Skeletal muscle cell (primary cell): ENCODE data around the gene HSD17B1.
"Not testable (repeated sequence)": the region's sequence is repeated elsewhere in the genome, so short reads cannot be mapped to it uniquely, and the experiment has no call there.

Experiments
- DNase-seq: peaks from one replicate; pipeline ENCODE4 v3.0.0-alpha.2; 2010; ENCODE audit warnings: low read depth
- H3K4me3 ChIP-seq: 2 replicates; pipeline ENCODE4 v1.5.1; 2011; ENCODE audit warnings: low read depth, mild to moderate bottlenecking, control low read depth, low read length, moderate library complexity

HSD17B1 gene

DNA sequence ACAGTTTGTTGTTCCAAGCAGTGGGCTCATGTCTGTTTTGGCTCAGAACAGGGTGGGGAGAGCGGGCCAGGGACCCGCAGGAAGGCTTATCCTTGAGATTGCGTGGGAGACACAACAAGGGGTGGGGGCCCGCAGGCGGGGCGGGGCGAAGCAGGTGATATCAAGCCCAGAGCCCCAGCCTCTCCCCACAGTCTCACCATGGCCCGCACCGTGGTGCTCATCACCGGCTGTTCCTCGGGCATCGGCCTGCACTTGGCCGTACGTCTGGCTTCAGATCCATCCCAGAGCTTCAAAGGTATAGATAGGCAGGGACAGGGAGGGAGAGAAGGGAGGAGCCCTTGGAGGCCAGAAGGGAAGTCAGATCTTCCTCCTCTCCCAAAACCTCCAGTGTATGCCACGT, at the start of gene HSD17B1:
Gene HSD17B1 (plus strand): TSS at position 188 of the 400 bp plus-strand sequence. CDS start 11 bp downstream, at position 199.
- not testable (repeated sequence) for DNase-seq
- H3K4me3 ChIP-seq: peak within 1 kb of the TSS; percentile 71

DNA sequence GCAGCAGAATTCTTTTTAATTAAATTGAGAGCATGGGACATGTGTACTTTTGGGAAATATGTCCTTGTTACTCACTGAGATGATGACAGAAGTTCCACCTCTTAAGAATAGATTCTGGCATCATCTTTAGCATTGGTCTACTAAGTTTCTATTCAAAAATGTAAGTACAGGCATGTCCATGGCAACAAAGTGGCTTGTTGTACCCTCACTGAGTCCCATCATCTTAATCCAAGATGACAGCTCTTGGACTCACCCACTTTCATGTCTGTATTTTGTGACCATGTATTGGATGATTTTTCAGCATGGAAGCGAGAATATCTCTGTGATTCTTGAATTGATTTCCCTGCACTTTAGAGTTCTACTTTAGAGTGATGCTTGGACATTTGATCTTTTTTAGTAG, 49.8 kb upstream of the HSD17B1 start:
- no peak overlapping the region for H3K4me3 ChIP-seq
- no peak for DNase-seq

DNA sequence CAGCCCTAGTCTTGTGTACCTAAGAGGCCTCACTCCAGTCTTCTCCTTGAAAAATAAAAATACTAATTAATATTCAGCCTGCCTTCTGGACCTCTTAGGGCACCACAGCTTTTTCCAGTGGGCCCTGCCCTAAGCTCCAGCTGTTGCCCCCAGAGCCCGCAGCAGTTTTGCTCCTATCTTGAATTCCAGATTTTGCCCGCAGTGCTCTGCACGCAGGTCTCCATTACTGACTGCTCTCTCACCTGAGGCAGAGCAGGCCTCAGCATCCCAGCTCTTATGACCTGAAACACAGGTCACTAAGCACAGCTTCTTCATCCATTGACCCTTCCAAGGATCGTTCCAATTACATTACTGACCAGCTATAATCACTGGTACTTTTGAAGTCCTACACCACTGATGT, 45.1 kb upstream of the HSD17B1 start:
- no peak for DNase-seq

GRCh38 chr17:42508426-42509165, 44.1 kb upstream of the HSD17B1 start:
- DNase-seq: no peak
- H3K4me3 ChIP-seq: no peak overlapping the region

More for the DNA sequence above, 45.1 kb upstream of the HSD17B1 start:
- H3K4me3 ChIP-seq: no peak overlapping the region

GRCh38 chr17:42509409-42509808, 43.3 kb upstream of the HSD17B1 start:
- H3K4me3 ChIP-seq: no peak overlapping the region

GRCh38 chr17:42509841-42510240, 42.9 kb upstream of the HSD17B1 start:
- H3K4me3 ChIP-seq: no peak overlapping the region
- DNase-seq: no peak

More at GRCh38 chr17:42509409-42509808, 43.3 kb upstream of the HSD17B1 start:
- no peak for DNase-seq

DNA sequence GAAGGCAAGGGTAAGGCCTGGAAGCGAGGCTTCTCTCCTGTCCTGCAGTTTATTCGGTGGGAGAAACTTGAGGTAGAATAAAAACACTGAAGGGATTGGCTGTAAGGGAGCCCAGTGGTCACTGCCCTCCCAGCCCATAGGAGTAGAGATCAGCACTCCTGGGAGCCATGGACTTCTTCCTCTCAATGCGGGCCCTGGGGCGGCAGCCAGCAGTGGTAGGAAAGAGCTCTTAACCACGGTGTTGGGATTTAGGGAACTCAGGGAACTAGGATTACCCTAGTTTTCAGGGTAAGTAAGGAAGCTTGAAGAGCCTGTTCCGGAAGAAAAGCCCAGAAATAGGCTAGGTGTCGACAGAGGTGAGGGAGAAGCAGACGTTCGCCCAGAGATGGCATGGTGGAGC, 40.5 kb upstream of the HSD17B1 start:
- no peak for DNase-seq
- no peak overlapping the region for H3K4me3 ChIP-seq

DNA sequence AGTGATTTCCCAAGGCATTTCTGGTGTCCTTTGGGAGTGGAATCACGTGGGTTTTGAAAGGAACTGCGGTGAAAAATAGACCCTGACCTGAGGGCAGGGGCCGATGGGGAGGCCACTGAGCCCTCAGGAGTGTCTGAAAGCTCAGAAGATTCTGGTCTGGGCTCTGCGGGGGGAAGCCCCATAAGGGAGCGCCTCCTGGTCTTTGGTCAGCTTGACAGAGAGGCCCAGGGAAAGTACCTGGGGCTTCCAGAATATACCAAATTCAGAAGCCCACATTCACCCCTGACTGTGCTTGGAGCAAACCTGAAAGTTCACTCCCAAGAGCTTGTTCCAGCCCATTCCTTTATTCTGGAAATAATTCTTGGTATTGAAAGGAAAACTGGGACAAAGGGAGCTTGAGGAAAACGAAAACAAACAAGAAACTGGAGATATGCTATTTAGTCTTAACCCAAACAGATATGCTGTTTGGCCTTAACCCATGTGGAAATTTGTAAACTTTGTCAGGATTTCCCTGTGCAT, 39.9 kb upstream of the HSD17B1 start:
- no peak overlapping the region for H3K4me3 ChIP-seq
- DNase-seq: no peak

DNA sequence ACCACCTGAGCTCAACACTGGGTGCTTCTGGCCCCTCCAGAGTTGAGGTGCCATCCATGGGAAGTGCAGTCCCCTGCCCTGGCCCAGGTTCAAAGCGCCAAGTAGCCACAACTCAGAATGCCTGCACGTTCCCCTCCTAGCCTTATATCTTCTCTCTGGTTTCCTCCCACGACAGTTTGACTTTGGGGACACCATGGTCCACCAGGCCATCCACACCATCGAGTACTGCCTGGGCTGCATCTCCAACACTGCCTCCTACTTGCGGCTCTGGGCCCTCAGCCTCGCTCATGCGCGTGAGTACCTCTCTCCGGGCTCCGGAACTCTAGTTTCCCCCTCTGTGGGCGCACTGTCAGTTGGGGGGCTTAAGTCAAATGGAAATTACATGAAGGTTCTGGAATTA, 39.0 kb upstream of the HSD17B1 start:
- no peak overlapping the region for H3K4me3 ChIP-seq
- DNase-seq: no peak

DNA sequence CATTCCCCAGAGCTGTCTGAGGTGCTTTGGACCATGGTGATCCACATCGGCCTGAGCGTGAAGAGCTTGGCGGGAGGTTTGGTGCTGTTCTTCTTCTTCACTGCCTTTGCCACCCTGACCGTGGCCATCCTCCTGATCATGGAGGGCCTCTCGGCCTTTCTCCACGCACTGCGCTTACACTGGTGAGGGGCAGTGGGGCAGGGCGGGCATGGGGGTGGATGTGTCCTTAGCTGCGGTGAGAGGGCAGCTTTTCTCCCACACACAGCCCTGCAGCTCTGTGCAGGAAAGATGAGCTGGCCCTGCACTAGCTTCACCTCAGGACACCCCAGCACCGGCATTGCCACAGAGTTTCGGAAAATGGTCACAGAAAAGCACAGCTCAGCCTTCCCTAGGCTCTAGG, 38.4 kb upstream of the HSD17B1 start:
- no peak overlapping the region for H3K4me3 ChIP-seq
- DNase-seq: no peak

DNA sequence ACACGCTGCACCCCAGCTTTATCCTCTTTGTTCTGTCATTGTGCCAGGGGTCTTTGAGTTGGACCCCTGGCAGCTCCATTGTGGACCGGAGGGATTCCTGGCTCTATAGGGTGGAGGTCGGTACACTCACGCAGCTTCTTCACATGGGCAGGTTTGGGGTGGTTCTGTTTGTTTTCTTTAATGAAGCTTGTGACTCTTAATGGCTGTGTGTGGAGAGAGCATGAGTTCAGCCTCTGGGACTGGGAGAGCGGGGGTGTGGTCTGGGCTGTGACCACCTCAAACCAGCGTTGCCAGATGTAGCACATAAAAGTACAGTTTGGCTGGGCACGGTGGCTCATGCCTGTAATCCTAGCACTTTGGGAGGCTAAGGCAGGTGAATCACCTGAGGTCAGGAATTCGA, 37.9 kb upstream of the HSD17B1 start:
- no peak for DNase-seq
- H3K4me3 ChIP-seq: no peak overlapping the region

DNA sequence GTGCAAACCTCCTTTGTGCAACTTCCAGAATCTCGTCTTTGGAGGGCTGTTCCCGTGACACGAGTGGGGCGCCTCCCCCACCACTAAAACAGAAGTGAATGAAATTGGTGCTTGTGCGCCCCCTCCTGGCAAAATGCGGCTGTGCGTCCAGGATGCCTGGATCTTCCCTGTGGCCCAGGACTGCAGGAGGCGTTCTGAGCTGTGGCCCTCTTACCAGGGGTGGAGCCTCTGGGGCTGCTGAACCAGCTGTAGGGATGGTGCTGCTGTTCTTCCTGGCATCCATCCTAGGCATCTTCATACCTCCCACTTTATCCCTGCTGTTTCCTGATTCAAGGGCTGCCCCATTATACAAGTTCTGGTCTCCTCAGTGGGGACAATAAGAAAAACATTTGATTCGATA, 35.2 kb upstream of the HSD17B1 start:
- peak; percentile 77 for DNase-seq
- no peak overlapping the region for H3K4me3 ChIP-seq

- DNase-seq: peak; percentile 98
- no peak overlapping the region for H3K4me3 ChIP-seq
These were observed 34.5 kb upstream of the HSD17B1 start for GRCh38 chr17:42518046-42518754.

DNA sequence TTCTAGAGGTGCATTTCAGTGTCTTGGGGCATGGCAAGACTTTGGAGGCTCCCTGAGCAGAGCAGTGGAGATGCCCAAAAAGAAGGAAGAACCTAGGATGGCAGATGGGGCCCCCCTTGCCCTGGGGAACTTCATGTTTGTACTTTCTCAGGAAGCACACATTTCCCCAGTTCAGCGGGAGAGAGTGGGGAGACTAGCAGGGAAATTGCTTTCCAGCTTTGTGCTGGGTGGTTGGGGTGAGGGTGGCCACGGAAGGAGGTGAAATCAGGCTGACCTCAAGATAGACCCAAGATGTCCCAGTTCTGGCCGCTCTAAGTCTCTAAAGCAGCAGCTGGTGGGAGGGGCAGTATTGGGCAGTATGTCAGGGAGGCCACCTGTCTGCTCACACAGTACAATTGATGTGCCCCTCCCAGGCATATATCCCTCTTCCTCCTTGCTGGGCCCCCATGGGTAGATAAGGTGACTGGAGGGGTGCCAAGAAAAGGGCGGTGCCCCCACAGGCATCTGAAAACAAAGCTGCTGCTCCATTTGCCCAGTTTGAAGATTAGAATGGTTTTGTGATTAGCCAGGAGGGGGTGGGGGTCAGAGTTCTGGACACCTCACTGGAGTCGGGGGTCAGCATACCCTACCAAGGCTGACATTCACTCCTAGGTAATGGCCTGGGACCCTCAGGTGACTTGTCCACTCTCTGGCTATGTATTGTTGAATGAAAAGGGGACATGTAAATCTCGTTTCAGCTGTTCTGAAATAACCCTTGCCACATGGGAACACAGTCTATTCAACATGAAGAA, 33.8 kb upstream of the HSD17B1 start:
- no peak for DNase-seq
- H3K4me3 ChIP-seq: no peak overlapping the region

DNA sequence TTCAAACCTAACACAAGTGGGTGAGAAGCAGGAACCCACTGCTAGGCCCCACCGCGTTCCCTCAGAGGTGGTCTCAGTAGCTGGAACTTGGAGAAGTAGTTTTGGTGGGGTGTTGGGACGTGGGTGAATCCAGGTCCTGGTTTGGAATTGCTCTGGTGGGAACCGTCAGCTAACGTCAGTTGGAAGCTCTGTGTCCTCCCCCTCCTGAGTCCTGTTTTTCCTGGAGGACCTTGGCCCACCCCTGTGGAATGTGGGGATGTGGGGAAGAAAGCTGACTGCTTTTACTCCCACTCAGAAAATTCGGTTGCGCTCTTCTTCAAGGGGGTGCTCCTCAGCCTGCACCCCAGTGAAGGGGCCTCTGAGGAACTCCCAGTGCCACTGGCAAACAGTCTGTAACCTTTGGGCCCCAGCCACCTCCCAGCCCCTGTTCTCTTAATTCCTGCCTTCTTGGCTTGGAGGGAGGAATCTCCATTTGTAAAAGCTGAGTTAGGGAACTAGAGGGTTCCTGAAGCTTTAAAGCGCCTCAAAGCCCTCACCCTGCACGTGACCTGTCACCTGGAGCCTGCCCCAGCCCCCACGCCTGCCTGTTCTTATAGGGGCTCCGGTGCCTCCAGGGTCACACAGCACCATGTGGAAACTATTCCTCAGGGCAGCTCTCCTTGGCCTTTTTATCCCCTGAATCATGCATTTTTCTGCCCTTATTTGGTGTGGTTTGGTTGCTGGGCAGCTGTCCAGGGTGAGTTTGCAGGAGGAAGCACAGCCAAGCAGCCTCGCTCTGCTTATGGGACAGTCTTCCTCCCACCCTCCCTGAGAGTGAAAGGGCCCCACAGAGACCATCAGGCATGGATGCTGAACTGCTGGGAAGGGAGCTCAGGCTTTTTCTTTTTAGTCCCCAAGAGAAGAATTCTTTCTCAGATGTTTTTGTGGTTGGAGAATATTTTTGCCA, 32.9 kb upstream of the HSD17B1 start:
- DNase-seq: peak; percentile 99
- no peak overlapping the region for H3K4me3 ChIP-seq

DNA sequence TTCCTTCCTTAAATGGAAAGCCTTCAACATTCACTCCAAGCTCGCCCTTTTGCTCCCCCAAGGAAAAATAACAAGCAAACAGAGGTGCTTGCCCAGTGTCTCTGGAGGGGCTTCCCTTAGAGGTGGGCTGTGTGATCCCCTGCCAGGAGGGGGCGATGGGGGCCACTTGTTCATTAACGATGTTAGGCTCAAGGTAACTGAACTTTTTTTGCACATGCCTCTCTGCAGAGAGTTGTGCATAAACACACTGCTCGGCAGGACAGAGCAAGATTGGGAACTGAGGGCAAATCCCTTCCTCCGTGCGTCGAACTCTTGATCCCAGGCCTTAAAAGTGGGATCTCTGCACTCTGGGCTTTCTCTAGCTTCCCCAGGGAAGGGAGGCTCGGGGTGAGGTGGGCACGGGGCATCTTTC, 32.2 kb upstream of the HSD17B1 start:
- no peak overlapping the region for H3K4me3 ChIP-seq
- DNase-seq: no peak

GRCh38 chr17:42521036-42521435, 31.7 kb upstream of the HSD17B1 start:
- no peak overlapping the region for H3K4me3 ChIP-seq
- DNase-seq: no peak

- DNase-seq: no peak
- no peak overlapping the region for H3K4me3 ChIP-seq
These were observed 31.0 kb upstream of the HSD17B1 start for GRCh38 chr17:42521666-42522262.
